H1 (cell line): ENCODE measurements around the gene RPL38. TPM values are rescaled to one million over a fixed set of nuclear protein-coding genes. Genes with fewer than 3 reads are reported as not detected.

ENCODE experiments used
- CTCF ChIA-PET: fragments of 300-600 bp; sonication (Branson Sonifier 250); formaldehyde crosslinking; loops from one replicate; lab custom pipeline; 2021; ENCODE audit not compliant: partially characterized antibody; lab: Charles Lee
- POLR2A ChIA-PET: fragments of 300-600 bp; sonication (Branson Sonifier 250); formaldehyde crosslinking; loops from one replicate; lab custom pipeline; 2021; ENCODE audit warnings: inconsistent platforms; ENCODE audit not compliant: partially characterized antibody; lab: Charles Lee
- DNase-seq, 2 experiments: peaks; one replicate each; pipeline versions ENCODE4 v3.0.0 to v3.0.0-alpha.2; 2010 to 2022; ENCODE audit warnings: low spot score in 2 of 2, low read depth in 1 of 2, mixed read lengths in 1 of 2
- FAIRE-seq: peaks from 2 replicates; lab custom pipeline; 2011; peaks lifted over from hg19 to GRCh38; lab: Jason Lieb, UNC
- H2AFZ ChIP-seq: 2 replicates; pipeline ENCODE4 v1.8.1; 2012; ENCODE audit warnings: low read length, inconsistent platforms
- H2AK5ac ChIP-seq: 2 replicates; pipeline ENCODE4 v1.6.1; 2013; ENCODE audit warnings: low read depth, low read length
- H2BK120ac ChIP-seq: replicated peaks from 2 replicates; pipeline ENCODE3; 2013; ENCODE audit warnings: low read depth, low read length, inconsistent platforms
- H2BK12ac ChIP-seq: 2 replicates; pipeline ENCODE4 v1.6.1; 2013; ENCODE audit warnings: low read depth, low read length
- H2BK15ac ChIP-seq: 2 replicates; pipeline ENCODE4 v1.6.1; 2013; ENCODE audit warnings: low read length
- H2BK20ac ChIP-seq: 2 replicates; pipeline ENCODE4 v1.6.1; 2013; ENCODE audit warnings: low read length
- H2BK5ac ChIP-seq: 2 replicates; pipeline ENCODE4 v1.6.1; 2013; ENCODE audit warnings: low read depth, low read length
- H3K14ac ChIP-seq: 2 replicates; pipeline ENCODE4 v1.6.1; 2013; ENCODE audit warnings: inconsistent platforms; ENCODE audit not compliant: insufficient read length
- H3K18ac ChIP-seq: 2 replicates; pipeline ENCODE4 v1.6.1; 2013; ENCODE audit warnings: low read length; ENCODE audit errors: extremely low read depth
- H3K23ac ChIP-seq: 2 replicates; pipeline ENCODE4 v1.6.1; 2013; ENCODE audit warnings: inconsistent platforms; ENCODE audit not compliant: insufficient read length
- H3K23me2 ChIP-seq: 2 replicates; pipeline ENCODE4 v1.6.1; 2013; ENCODE audit warnings: low read depth, low read length
- H3K27ac ChIP-seq: 2 replicates; pipeline ENCODE4 v1.6.1; 2011; ENCODE audit warnings: low read depth, low read length, inconsistent platforms
- H3K27me3 ChIP-seq, 4 experiments: replicated peaks in 1 of 4; 1 replicate in 1 of 4; 2 replicates in 3 of 4; pipeline versions ENCODE4 v1.6.1 to v1.8.1; 2011 to 2013; ENCODE audit warnings: low read length in 3 of 4, mild to moderate bottlenecking in 3 of 4, inconsistent platforms in 2 of 4, mixed read lengths in 2 of 4, moderate library complexity in 1 of 4; ENCODE audit not compliant: control insufficient read depth in 3 of 4, insufficient read depth in 3 of 4; ENCODE audit errors: extremely low read depth in 1 of 4
- H3K36me3 ChIP-seq, 4 experiments: 2 replicates each; pipeline versions ENCODE4 v1.6.1 to v1.8.1; 2011 to 2013; ENCODE audit warnings: mild to moderate bottlenecking in 4 of 4, low read length in 3 of 4, moderate library complexity in 2 of 4, control low read depth in 1 of 4, inconsistent platforms in 1 of 4; ENCODE audit not compliant: insufficient read depth in 4 of 4, control insufficient read depth in 2 of 4
- H3K4ac ChIP-seq: replicated peaks from 2 replicates; pipeline ENCODE3; 2013; ENCODE audit warnings: low read length, low read depth, mixed read lengths, inconsistent platforms; ENCODE audit not compliant: insufficient read length
- H3K4me1 ChIP-seq, 4 experiments: replicated peaks in 1 of 4; 1 replicate in 1 of 4; 2 replicates in 3 of 4; pipeline versions ENCODE4 v1.6.1 to v1.8.1; 2011 to 2013; ENCODE audit warnings: low read length in 3 of 4, inconsistent platforms in 2 of 4, mixed read lengths in 1 of 4; ENCODE audit not compliant: insufficient read depth in 4 of 4, control insufficient read depth in 3 of 4
- H3K4me2 ChIP-seq, 2 experiments: 2 replicates each; pipeline versions ENCODE4 v1.6.1 to v1.8.1; 2011 to 2013; ENCODE audit warnings: low read depth in 2 of 2, low read length in 2 of 2, control low read depth in 1 of 2, inconsistent platforms in 1 of 2, mild to moderate bottlenecking in 1 of 2; ENCODE audit not compliant: insufficient read depth in 1 of 2
- H3K4me3 ChIP-seq, 4 experiments: fragments of 200-600, 300-600 bp in 1 of 4; sonication (generic), shearing (Covaris generic), sonication (Bioruptor Twin) in 1 of 4; 2 replicates each; pipeline versions ENCODE4 v1.5.1 to v1.8.1; 2011 to 2016; ENCODE audit warnings: low read length in 4 of 4, low read depth in 3 of 4, control low read depth in 2 of 4, inconsistent platforms in 2 of 4, mild to moderate bottlenecking in 2 of 4, mixed read lengths in 1 of 4, moderate library complexity in 1 of 4; ENCODE audit not compliant: insufficient read depth in 2 of 4; ENCODE audit errors: extremely low read depth in 1 of 4
- H3K56ac ChIP-seq: replicated peaks from 2 replicates; pipeline ENCODE3; 2013; ENCODE audit warnings: low read depth, mild to moderate bottlenecking, mixed read lengths, low read length, inconsistent platforms; ENCODE audit not compliant: insufficient read length
- H3K79me1 ChIP-seq: 2 replicates; pipeline ENCODE4 v1.6.1; 2013; ENCODE audit warnings: low read depth, low read length, control low read depth
- H3K79me2 ChIP-seq, 2 experiments: 2 replicates each; pipeline versions ENCODE4 v1.6.1 to v1.8.1; 2012 to 2013; ENCODE audit warnings: low read length in 2 of 2, mild to moderate bottlenecking in 2 of 2, inconsistent platforms in 1 of 2; ENCODE audit not compliant: insufficient read depth in 2 of 2, control insufficient read depth in 1 of 2
- H3K9ac ChIP-seq, 4 experiments: replicated peaks in 1 of 4; 1 replicate in 1 of 4; 2 replicates in 3 of 4; pipeline versions ENCODE4 v1.6.1 to v1.8.1; 2011 to 2013; ENCODE audit warnings: low read depth in 3 of 4, low read length in 3 of 4, control low read depth in 2 of 4, mild to moderate bottlenecking in 2 of 4, moderate library complexity in 2 of 4, inconsistent platforms in 1 of 4; ENCODE audit errors: extremely low read depth in 1 of 4
- H3K9me3 ChIP-seq, 2 experiments: 2 replicates each; pipeline versions ENCODE4 v1.6.1 to v1.8.1; 2012 to 2013; ENCODE audit warnings: mild to moderate bottlenecking in 2 of 2, moderate library complexity in 2 of 2, control low read depth in 1 of 2, inconsistent platforms in 1 of 2, low read depth in 1 of 2, low read length in 1 of 2, mixed read lengths in 1 of 2; ENCODE audit not compliant: insufficient read depth in 2 of 2
- H4K20me1 ChIP-seq, 2 experiments: replicated peaks in 1 of 2; 2 replicates each; pipeline versions ENCODE3 to v1.8.1; 2011 to 2013; ENCODE audit warnings: inconsistent platforms in 2 of 2, low read length in 2 of 2, mild to moderate bottlenecking in 1 of 2; ENCODE audit not compliant: insufficient read depth in 2 of 2, control insufficient read depth in 1 of 2
- H4K5ac ChIP-seq: 2 replicates; pipeline ENCODE4 v1.6.1; 2013; ENCODE audit warnings: low read length, low read depth, mixed read lengths, inconsistent platforms; ENCODE audit not compliant: insufficient read length
- H4K8ac ChIP-seq: 2 replicates; pipeline ENCODE4 v1.8.0; 2013; ENCODE audit warnings: mild to moderate bottlenecking, moderate library complexity, low read length, inconsistent platforms; ENCODE audit not compliant: insufficient read depth; ENCODE audit errors: extremely low read depth
- H4K91ac ChIP-seq: replicated peaks from 2 replicates; pipeline ENCODE3; 2013; ENCODE audit warnings: low read length, mixed read lengths, inconsistent platforms; ENCODE audit not compliant: insufficient read length
- BACH1 ChIP-seq: IDR thresholded peaks from 2 replicates; pipeline ENCODE4 v1.6.1; 2012; ENCODE audit warnings: low read length, improper control_type of control experiment
- BCL11A ChIP-seq, 2 experiments: IDR thresholded peaks; one replicate each; pipeline ENCODE4 v1.6.1; 2011; ENCODE audit warnings: low read depth in 2 of 2, low read length in 2 of 2, mild to moderate bottlenecking in 2 of 2
- CHD1 ChIP-seq: IDR thresholded peaks from 2 replicates; pipeline ENCODE4 v1.6.1; 2012; ENCODE audit warnings: low read depth, low read length, improper control_type of control experiment
- HDAC2 ChIP-seq, 2 experiments: fragments of 300-600 bp in 1 of 2; sonication (generic) in 1 of 2; IDR thresholded peaks; 2 replicates each; pipeline ENCODE4 v1.6.1; 2011 to 2012; ENCODE audit warnings: low read depth in 2 of 2, low read length in 2 of 2, mild to moderate bottlenecking in 2 of 2, moderate library complexity in 2 of 2, borderline replicate concordance in 1 of 2, inconsistent platforms in 1 of 2
- KDM5A ChIP-seq: fragments of 200-600 bp; IDR thresholded peaks from 2 replicates; pipeline ENCODE4 v1.7.1; 2012; ENCODE audit warnings: mild to moderate bottlenecking, low read length, inconsistent platforms, mixed read lengths
- NRF1 ChIP-seq: IDR thresholded peaks from 2 replicates; pipeline ENCODE4 v1.6.1; 2011; ENCODE audit warnings: mild to moderate bottlenecking, low read depth, low read length, improper control_type of control experiment
- RBBP5 ChIP-seq: IDR thresholded peaks from 2 replicates; pipeline ENCODE4 v1.7.1; 2012; ENCODE audit warnings: low read depth, mild to moderate bottlenecking, inconsistent platforms, low read length, moderate library complexity, borderline replicate concordance
- RNF2 ChIP-seq: fragments of 200-900, 300-1000 bp; sonication (generic); IDR thresholded peaks from 2 replicates; pipeline ENCODE4 v1.7.1; 2016; ENCODE audit warnings: borderline replicate concordance, low read depth, mild to moderate bottlenecking, antibody characterized with exemption, low read length; ENCODE audit not compliant: poor library complexity, severe bottlenecking; ENCODE audit errors: missing control alignments
- RXRA ChIP-seq: IDR thresholded peaks from 2 replicates; pipeline ENCODE4 v1.6.1; 2011; ENCODE audit warnings: low read depth, mild to moderate bottlenecking, low read length, moderate library complexity; ENCODE audit not compliant: insufficient read depth
- SIRT6 ChIP-seq: IDR thresholded peaks from one replicate; pipeline ENCODE4 v1.7.1; 2012; ENCODE audit warnings: low read length, inconsistent platforms
- SUZ12 ChIP-seq: fragments of 200-600 bp; sonication (generic); IDR thresholded peaks from 2 replicates; pipeline ENCODE4 v1.6.1; 2012; ENCODE audit warnings: mild to moderate bottlenecking, inconsistent platforms, low read length, moderate library complexity, mixed read lengths
- TAF1 ChIP-seq: IDR thresholded peaks from 2 replicates; pipeline ENCODE4 v1.6.1; 2011; ENCODE audit warnings: mild to moderate bottlenecking, low read depth, low read length
- ZNF274 ChIP-seq: IDR thresholded peaks from 2 replicates; pipeline ENCODE4 v1.7.0; 2012; ENCODE audit warnings: low read length, borderline replicate concordance; ENCODE audit errors: extremely low read depth
- WGBS, 2 experiments: shearing (Covaris generic) in 1 of 2; methylation state at CpG; one replicate each; pipeline versions ENCODE4 v1.1.6 to v1.1.7; 2013 to 2015; ENCODE audit warnings: low lambda C conversion rate in 2 of 2, mixed read lengths in 2 of 2, inconsistent platforms in 1 of 2, low coverage in 1 of 2, missing lambda C conversion rate in 1 of 2; ENCODE audit not compliant: insufficient replicate concordance in 2 of 2, insufficient coverage in 1 of 2, insufficient read length in 1 of 2; ENCODE audit errors: extremely low coverage in 1 of 2, missing lambda C conversion rate in 1 of 2; 5-methylcytosine and 5-hydroxymethylcytosine counted together
- polyA plus RNA-seq, 7 experiments: library from polyadenylated mRNA; depleted of rRNA in 3 of 7; stranded (reverse) in 5 of 7; unstranded in 2 of 7; fragments of >200 nt in 5 of 7; fragments of 200-250 nt in 2 of 7; gene quantifications; 1 replicate in 5 of 7; 2 replicates in 1 of 7; 4 replicates in 1 of 7; pipeline versions ENCODE4 v1.2.1 to v1.2.3, GENCODE V29; 2011 to 2013; ENCODE audit warnings: missing spikeins in 2 of 7, mixed read lengths in 2 of 7
- total RNA-seq: library from RNA; stranded (reverse); fragmentation: NEBNext Ultra II Directional; extraction: Animal tissue kit (Norgen Biotek cat#: 25700); gene quantifications from 2 replicates; pipeline ENCODE4 v1.2.1, GENCODE V29; 2021
- TF ChIP-seq, protein P1 (sequence below): IDR thresholded peaks from 2 replicates; pipeline ENCODE4 v1.6.1; 2011; ENCODE audit warnings: low read depth, mild to moderate bottlenecking, low read length; ENCODE audit not compliant: insufficient read depth

The RPL38 gene
- total and polyA plus RNA-seq, 2 of the 8 experiments (the other 6 are each of a cell fraction or from before 2014, with no cell fraction given): 412 to 1,195 TPM

DNA sequence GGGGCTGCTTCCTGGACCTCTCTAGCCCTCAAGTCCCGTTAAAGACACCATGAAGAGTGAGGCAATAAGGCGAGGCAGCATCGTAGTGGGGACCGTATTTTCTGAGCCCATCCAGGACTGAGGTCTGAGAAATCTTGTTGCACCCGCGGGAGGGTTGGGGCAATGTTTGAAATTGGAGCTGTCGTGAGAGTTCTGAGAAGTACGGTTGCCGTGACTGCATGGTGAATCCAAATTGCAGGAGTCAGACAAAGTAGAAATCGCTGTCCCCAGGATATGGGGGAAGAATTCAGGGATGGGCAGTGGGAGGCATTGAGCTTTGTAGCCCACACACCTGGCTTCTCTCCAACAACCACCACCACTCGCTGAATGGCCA, 42.0 kb upstream of the RPL38 start:
- no peak overlapping the region for H3K4me2 ChIP-seq
- H2AK5ac ChIP-seq: no peak overlapping the region
- H4K20me1 ChIP-seq: no peaks in the 10 kb centered on the region
- no peak overlapping the region for H2BK5ac ChIP-seq
- H3K79me1 ChIP-seq: no peaks in the 10 kb centered on the region
- no peaks in the 10 kb centered on the region for H3K27me3 ChIP-seq
- H2BK12ac ChIP-seq: no peak overlapping the region
- ChIA-PET POLR2A (no interaction called here), CTCF (interaction anchor here (0.6 to 2.0 kb wide), 5 partner anchors 9 to 371 kb away, joined by 3 to 5 read pairs (median 4); no protein-coding TSS in a partner anchor)
- H4K91ac ChIP-seq: no peak overlapping the region
- H4K8ac ChIP-seq: no peak overlapping the region
- H3K14ac ChIP-seq: no peak overlapping the region
- H3K27ac ChIP-seq: no peak overlapping the region
- no peak overlapping the region for H3K4ac ChIP-seq
- H3K4me3 ChIP-seq: no peak overlapping the region
- no peaks in the 10 kb centered on the region; a peak in 3 of 7 replicates for H3K4me1 ChIP-seq
- no peak for DNase-seq
- H4K5ac ChIP-seq: no peak overlapping the region
- no peak overlapping the region; the same call in 1 of the 2 replicates for H2BK15ac ChIP-seq
- H3K79me2 ChIP-seq: no peaks in the 10 kb centered on the region
- H3K23me2 ChIP-seq: peaks cover 2% of the 10 kb centered on the region; the same call in 1 of the 2 replicates
- H3K9me3 ChIP-seq: no peaks in the 10 kb centered on the region
- no peak overlapping the region for H2BK120ac ChIP-seq
- no peak overlapping the region for H3K56ac ChIP-seq
- no peak overlapping the region for H2AFZ ChIP-seq
- no peak overlapping the region for H3K23ac ChIP-seq
- H3K9ac ChIP-seq: no peak overlapping the region
- WGBS, 2 experiments: 88% methylated on average over 11 of the region's 11 CpGs; no CpG with 5 or more reads in 1 of the 2 experiments
- no peak overlapping the region for H3K18ac ChIP-seq
- no peak overlapping the region for H2BK20ac ChIP-seq
- no peaks in the 10 kb centered on the region for H3K36me3 ChIP-seq
- FAIRE-seq: no peak
- TF ChIP-seq KDM5A: no peak
- no peak for TF ChIP-seq BACH1
- TF ChIP-seq HDAC2 (IDR thresholded peaks at IDR 0.05; ENCODE audit: borderline replicate concordance in 1 of 2, low read depth in 2 of 2, low read length in 2 of 2): no peak
- no peak for TF ChIP-seq CHD1
- no peak for TF ChIP-seq SIRT6
- no peak for TF ChIP-seq BCL11A (IDR thresholded peaks at IDR 0.05; ENCODE audit: low read depth in 2 of 2, low read length in 2 of 2)
- no peak for TF ChIP-seq RNF2
- no peak for TF ChIP-seq SUZ12
- no peak for TF ChIP-seq RXRA
- TF ChIP-seq NRF1: no peak
- TF ChIP-seq RBBP5: no peak
- TF ChIP-seq TAF1: no peak
- TF ChIP-seq, protein P1, sequence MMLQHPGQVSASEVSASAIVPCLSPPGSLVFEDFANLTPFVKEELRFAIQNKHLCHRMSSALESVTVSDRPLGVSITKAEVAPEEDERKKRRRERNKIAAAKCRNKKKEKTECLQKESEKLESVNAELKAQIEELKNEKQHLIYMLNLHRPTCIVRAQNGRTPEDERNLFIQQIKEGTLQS: no peak
- no peak for TF ChIP-seq ZNF274
